ENCODE data around the gene SMAGP. TPM values are rescaled to one million over a fixed set of nuclear protein-coding genes. Genes with fewer than 3 reads are reported as not detected.
"Not testable (repeated sequence)": the region's sequence is repeated elsewhere in the genome, so short reads cannot be mapped to it uniquely, and the experiment has no call there.

The SMAGP gene
- total RNA-seq, 4 donors from 2014 or later: 3.0 to 10.5 (median 4.8) TPM

DNA sequence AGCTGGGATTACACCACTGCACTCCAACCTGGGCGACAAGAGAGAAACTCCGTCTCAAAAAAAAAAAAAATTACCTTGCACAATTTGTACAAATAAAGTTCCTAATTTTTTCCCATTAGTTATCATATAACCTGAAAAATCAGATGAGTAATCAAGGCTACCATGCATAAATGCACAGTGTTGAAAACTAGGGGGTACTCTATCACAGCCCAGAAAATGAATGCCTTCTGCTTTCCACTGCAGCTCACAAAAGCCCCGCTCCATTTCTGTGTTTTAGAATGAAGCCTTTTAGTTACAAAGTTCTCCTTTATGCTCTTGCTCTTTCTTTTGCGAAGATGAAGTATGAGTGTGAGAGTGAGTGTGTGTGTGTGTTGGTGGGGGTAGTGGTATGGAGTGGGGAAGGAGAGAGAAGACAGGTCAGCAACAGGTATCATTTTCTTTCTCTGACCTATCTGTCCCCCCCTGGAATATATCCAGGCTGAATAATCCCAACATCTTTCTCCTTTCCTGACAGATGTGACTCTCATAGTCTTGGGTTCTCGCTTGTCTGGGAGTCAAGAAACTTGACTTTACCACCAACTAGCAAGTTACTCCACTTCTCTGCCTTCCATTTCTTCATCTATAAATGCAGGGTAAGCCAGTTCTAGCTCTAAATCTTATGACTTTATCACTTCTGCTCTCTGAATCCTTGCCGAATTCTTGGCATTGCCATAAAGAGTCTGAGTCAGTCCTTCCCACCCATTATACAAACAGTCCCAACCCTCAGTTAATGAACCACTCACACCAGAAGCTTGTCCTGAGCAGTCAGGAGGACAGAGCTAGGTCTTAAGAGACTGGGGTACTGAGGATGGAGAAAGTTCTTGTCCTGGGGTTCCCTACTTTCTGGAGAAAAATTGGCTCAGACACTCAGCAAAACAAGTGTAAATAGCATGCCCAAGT lies 37.7 kb upstream of the SMAGP start:
- Histone ChIP-seq H3K4me1 (no peaks in the 10 kb centered on the region), H3K36me3 (no peaks in the 10 kb centered on the region), H3K27me3 (no peaks in the 10 kb centered on the region), H3K27ac (no peak overlapping the region), H3K4me3 (replicated peaks in 1 of 3) (no peak overlapping the region), H3K9me3 (no peaks in the 10 kb centered on the region)
- 82% methylated on average over 6 of the region's 6 CpGs for WGBS, 2 donors
- no peak for DNase-seq
- intact Hi-C loops (cut with DNase I): no loop called here
- TF ChIP-seq, protein P1, sequence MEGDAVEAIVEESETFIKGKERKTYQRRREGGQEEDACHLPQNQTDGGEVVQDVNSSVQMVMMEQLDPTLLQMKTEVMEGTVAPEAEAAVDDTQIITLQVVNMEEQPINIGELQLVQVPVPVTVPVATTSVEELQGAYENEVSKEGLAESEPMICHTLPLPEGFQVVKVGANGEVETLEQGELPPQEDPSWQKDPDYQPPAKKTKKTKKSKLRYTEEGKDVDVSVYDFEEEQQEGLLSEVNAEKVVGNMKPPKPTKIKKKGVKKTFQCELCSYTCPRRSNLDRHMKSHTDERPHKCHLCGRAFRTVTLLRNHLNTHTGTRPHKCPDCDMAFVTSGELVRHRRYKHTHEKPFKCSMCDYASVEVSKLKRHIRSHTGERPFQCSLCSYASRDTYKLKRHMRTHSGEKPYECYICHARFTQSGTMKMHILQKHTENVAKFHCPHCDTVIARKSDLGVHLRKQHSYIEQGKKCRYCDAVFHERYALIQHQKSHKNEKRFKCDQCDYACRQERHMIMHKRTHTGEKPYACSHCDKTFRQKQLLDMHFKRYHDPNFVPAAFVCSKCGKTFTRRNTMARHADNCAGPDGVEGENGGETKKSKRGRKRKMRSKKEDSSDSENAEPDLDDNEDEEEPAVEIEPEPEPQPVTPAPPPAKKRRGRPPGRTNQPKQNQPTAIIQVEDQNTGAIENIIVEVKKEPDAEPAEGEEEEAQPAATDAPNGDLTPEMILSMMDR (IDR thresholded peaks at IDR 0.05): no peak
- no peak for TF ChIP-seq POLR2A (IDR thresholded peaks at IDR 0.05)

DNA sequence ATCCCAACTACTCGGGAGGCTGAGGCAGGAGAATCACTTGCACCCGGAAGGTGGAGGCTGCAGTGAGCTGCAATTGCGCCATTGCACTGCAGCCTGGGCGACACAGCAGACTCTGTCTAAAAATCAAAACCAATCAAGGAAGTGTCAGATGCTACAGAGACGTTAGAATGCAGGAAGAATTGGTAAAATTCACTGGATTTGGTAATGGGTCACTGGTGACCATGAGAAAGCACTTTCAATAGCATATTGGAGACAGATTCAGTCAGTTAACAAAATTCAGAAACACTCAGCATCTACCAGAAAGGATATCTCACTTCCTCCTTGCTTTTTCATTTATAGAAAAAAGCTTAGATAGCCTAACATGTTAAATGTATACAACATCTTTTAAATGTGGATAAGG lies 36.3 kb upstream of the SMAGP start:
- H3K9me3 ChIP-seq: no peaks in the 10 kb centered on the region
- H3K36me3 ChIP-seq: no peaks in the 10 kb centered on the region
- DNase-seq: no peak
- no peak overlapping the region for H3K4me3 ChIP-seq (replicated peaks in 1 of 3)
- no peaks in the 10 kb centered on the region for H3K4me1 ChIP-seq
- 92 to 94% methylated on average over 5 of the region's 5 CpGs for WGBS, 2 donors
- TF ChIP-seq POLR2A (IDR thresholded peaks at IDR 0.05): no peak
- TF ChIP-seq, protein P1 (IDR thresholded peaks at IDR 0.05): no peak
- H3K27ac ChIP-seq: no peak overlapping the region
- H3K27me3 ChIP-seq: no peaks in the 10 kb centered on the region
- intact Hi-C loops (cut with DNase I): no loop called here

DNA sequence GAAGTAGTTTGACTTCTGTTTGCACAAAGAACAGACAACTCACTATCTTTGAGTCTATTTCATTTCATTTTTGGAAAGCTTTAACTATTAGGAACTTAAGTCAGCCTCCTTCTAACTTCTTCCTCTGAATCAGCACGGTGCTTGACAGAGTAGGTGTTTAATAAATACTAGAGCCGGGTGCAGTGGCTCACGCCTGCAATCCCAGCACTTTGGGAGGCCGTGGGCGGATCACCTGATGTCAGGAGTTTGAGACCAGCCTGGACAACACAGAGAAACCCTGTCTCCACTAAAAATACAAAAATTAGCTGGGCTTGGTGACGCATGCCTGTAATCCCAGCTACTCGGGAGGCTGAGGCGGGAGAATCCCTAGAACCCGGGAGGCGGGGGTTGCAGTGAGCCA lies 30.6 kb upstream of the SMAGP start:
- DNase-seq; H3K27ac ChIP-seq; H3K4me3 ChIP-seq (replicated peaks in 1 of 3); H3K4me1 ChIP-seq; H3K9me3 ChIP-seq; intact Hi-C loops (cut with DNase I); H3K36me3 ChIP-seq; H3K27me3 ChIP-seq: not testable (repeated sequence)
- WGBS, 2 donors: 93 to 94% methylated on average over 10 of the region's 10 CpGs

DNA sequence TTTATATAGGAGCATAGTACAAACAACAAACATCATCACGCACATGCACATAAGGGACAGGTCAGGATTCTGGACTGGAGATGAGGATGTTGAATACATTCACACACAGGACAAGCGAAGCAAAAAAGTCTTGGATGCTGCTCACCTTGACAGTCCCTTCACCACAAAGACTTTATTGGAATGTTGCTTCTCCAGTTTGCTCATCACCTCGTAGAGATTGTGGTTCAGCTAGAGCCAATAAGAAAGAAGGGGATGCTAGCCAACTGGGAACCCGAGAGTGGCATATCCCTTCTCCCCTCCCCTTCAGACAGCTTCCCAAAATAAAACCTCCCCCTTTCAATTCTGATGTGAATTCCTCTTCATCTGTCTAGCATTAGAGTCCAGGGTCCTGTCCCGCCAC lies 25.4 kb upstream of the SMAGP start:
- Histone ChIP-seq H3K27me3 (no peaks in the 10 kb centered on the region), H3K4me3 (replicated peaks in 1 of 3) (no peak overlapping the region), H3K4me1 (no peaks in the 10 kb centered on the region), H3K27ac (no peak overlapping the region), H3K36me3 (no peaks in the 10 kb centered on the region), H3K9me3 (no peaks in the 10 kb centered on the region)
- WGBS, 2 donors: 88 to 90% methylated on average over 5 of the region's 5 CpGs
- TF ChIP-seq, protein P1 (IDR thresholded peaks at IDR 0.05): no peak
- no peak for TF ChIP-seq POLR2A (IDR thresholded peaks at IDR 0.05)
- DNase-seq: no peak
- intact Hi-C loops (cut with DNase I): no loop called here

GRCh38 chr12:51294097-51294496 lies 23.9 kb upstream of the SMAGP start:
- H3K27ac ChIP-seq; H3K4me1 ChIP-seq; H3K9me3 ChIP-seq; H3K36me3 ChIP-seq; H3K4me3 ChIP-seq (replicated peaks in 1 of 3); DNase-seq; intact Hi-C loops (cut with DNase I); H3K27me3 ChIP-seq: not testable (repeated sequence)
- 91 to 93% methylated on average over 10 of the region's 10 CpGs for WGBS, 2 donors

GRCh38 chr12:51293696-51294095 lies 23.5 kb upstream of the SMAGP start:
- H3K4me3 ChIP-seq (replicated peaks in 1 of 3): no peak overlapping the region
- TF ChIP-seq, protein P1 (IDR thresholded peaks at IDR 0.05): no peak
- no peak for TF ChIP-seq POLR2A (IDR thresholded peaks at IDR 0.05)
- intact Hi-C loops (cut with DNase I): no loop called here

DNA sequence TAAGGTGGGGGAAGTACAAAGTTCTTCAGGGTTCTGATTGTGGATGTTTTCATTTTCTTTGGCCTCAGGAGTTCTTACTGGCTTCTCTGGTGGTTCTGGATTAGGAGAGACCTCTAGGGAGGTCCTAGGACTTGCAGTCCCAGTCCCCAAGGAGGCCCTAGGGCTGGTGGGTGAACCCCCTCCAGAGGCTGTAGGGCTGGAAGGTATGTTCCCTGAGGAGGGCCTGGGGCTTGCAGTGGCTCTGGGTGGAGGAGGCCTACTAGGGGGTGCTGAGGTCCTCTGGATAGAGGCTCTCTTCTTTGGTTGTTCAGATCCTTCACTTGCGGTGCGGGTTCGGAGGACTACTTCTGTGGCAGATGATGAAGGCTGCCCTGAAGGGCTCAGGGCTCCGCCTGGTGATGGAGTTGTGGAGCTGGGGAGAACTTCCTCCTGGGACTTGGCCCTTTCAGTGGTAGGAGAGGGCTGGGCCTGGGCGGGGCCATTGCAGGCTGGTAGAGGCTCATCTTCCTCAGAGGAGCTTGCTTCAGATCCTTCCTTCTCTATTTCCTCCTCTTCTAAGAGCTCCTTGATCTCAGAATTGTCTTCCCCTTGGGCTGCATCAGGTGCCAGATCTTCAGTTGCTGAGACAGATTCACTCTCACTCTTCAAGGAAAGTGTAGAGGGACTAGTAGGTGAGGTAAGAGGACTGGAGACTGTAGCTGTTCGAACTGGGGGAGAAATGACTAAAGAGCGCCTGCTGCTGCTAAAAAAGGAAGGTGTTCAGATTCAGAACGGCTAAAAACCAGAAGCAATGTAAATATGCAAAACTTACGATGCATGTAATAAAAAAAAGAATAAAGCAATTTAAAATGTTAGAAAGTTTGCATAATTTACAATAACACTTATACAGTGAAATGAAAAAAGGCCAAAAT lies 21.6 kb upstream of the SMAGP start:
- H3K27me3 ChIP-seq; H3K27ac ChIP-seq; H3K36me3 ChIP-seq; H3K4me3 ChIP-seq (replicated peaks in 1 of 3); intact Hi-C loops (cut with DNase I); H3K4me1 ChIP-seq; H3K9me3 ChIP-seq: not testable (repeated sequence)
- peak; percentile 1 to 9 for DNase-seq
- 85 to 89% methylated on average over 6 to 9 of the region's 9 CpGs for WGBS, 2 donors

More at GRCh38 chr12:51293696-51294095, 23.5 kb upstream of the SMAGP start:
- no peaks in the 10 kb centered on the region for H3K27me3 ChIP-seq
- no peak overlapping the region for H3K27ac ChIP-seq
- no peaks in the 10 kb centered on the region for H3K9me3 ChIP-seq
- no peak for DNase-seq
- no peaks in the 10 kb centered on the region for H3K36me3 ChIP-seq
- H3K4me1 ChIP-seq: no peaks in the 10 kb centered on the region

Measured in thyroid gland (tissue), 4 donors.